Upper lobe of right lung (tissue), 1 donor: Measurements from ENCODE around the gene NOS1. TPM values are rescaled to one million over a fixed set of nuclear protein-coding genes. Genes with fewer than 3 reads are reported as not detected.
"Not testable (repeated sequence)": the region's sequence is repeated elsewhere in the genome, so short reads cannot be mapped to it uniquely, and the experiment has no call there.

Experiments used
- ATAC-seq: fragments of 200-7000 bp; cut with Tn5 transposase; one replicate; pipeline ENCODE4 v1.9.1; 2020; ENCODE audit warnings: mild to moderate bottlenecking, moderate library complexity
- DNase-seq: peaks from one replicate; pipeline ENCODE4 v3.0.0-alpha.2; 2020
- H3K27ac ChIP-seq: fragments of 200-600 bp; one replicate; pipeline ENCODE4 v1.8.0; 2022
- H3K27me3 ChIP-seq: fragments of 200-600 bp; one replicate; pipeline ENCODE4 v1.8.0; 2022; ENCODE audit warnings: mild to moderate bottlenecking
- H3K36me3 ChIP-seq: fragments of 200-600 bp; one replicate; pipeline ENCODE4 v1.8.0; 2022
- H3K4me1 ChIP-seq: fragments of 200-600 bp; one replicate; pipeline ENCODE4 v1.8.0; 2022
- H3K4me3 ChIP-seq: fragments of 200-600 bp; one replicate; pipeline ENCODE4 v1.8.0; 2022; ENCODE audit warnings: mild to moderate bottlenecking
- H3K9me3 ChIP-seq: fragments of 200-600 bp; one replicate; pipeline ENCODE4 v1.8.0; 2022
- CTCF ChIP-seq: fragments of 200-600 bp; IDR thresholded peaks from one replicate; pipeline ENCODE4 v1.8.0; 2022; ENCODE audit warnings: antibody characterized with exemption
- intact Hi-C: fragments of 100-400 bp; cut with DNase I; formaldehyde crosslinking; loops from one replicate; pipeline ENCODE4 v1.11.0; 2022
- total RNA-seq: library from RNA; stranded (reverse); fragmentation: NEBNext Ultra II Directional; extraction: Animal tissue kit (Norgen Biotek cat#: 25700); gene quantifications from one replicate; pipeline ENCODE4 v1.2.1, GENCODE V29; 2021
- donor health status: DM: no; HTN: yes; CAD: no; lungs with severe emphysema.

Gene NOS1
- total RNA-seq, 1 donor from 2014 or later: 4.9 TPM

- Histone ChIP-seq H3K36me3 (peaks cover 80% of the 10 kb centered on the region), H3K27ac (no peak overlapping the region), H3K9me3 (no peaks in the 10 kb centered on the region), H3K4me1 (peaks cover 7% of the 10 kb centered on the region), H3K4me3 (no peak overlapping the region), H3K27me3 (no peaks in the 10 kb centered on the region)
- intact Hi-C loops: no loop called here
- no peak for ATAC-seq
- no peak for DNase-seq
- TF ChIP-seq CTCF: no peak
Measured at GRCh38 chr12:117182866-117183265, 178.6 kb downstream of the NOS1 start.

DNA sequence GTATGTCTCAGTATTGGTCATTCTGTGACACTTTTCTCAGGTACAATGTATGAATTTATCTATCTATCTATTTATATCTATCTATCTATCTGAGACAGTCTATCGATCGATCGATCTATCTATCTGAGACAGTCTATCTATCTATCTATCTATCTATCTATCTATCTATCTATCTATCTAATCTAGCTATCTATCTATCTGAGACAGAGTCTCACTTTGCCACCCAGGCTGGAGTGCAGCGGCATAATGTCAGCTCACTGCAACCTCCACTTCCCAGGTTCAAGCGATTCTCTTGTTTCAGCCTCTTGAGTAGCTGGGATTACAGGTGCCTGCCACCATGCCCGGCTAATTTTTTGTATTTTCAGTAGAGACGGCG lies 180.0 kb downstream of the NOS1 start:
- H3K4me1 ChIP-seq, H3K9me3 ChIP-seq, H3K27ac ChIP-seq, H3K4me3 ChIP-seq, intact Hi-C loops, H3K27me3 ChIP-seq, ATAC-seq, DNase-seq: not testable (repeated sequence)
- H3K36me3 ChIP-seq: peaks cover 94% of the 10 kb centered on the region

DNA sequence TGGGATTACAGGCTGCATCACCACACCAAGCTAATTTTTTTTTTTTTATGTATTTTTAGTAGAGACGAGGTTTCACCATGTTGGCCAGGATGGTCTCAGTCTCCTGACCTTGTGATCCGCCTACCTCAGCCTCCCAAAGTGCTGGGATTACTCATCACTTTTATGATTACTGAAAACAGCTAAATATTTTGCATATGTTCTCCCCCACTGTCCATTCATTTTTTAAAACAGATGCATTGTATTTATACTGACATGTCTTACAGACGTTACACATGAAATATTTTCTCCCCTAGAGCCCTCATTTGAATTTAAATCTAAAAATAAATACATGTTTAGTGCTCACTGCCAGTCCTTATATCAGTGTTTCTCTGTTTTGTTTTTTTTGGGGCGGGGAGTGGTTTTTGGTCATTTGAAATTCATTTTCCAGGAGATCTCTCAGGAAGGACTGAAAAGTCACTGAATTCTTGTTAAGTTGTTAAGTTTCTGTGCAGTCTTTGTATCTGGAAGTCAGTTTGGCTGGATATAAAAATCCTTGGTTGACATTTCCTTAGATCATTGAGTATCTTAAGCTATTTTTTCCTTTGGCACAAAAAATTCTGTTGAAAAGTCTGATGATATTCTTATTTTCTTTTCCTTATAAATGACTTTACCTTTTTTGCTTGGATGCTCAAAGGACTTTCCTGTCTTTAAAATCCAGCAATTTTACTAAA lies 180.5 kb downstream of the NOS1 start:
- no peaks in the 10 kb centered on the region for H3K4me1 ChIP-seq
- peaks cover 94% of the 10 kb centered on the region for H3K36me3 ChIP-seq
- no peaks in the 10 kb centered on the region for H3K27me3 ChIP-seq
- no peak for TF ChIP-seq CTCF
- no peak overlapping the region for H3K4me3 ChIP-seq
- intact Hi-C loops: no loop called here
- DNase-seq (no peak), ATAC-seq (no peak)
- no peaks in the 10 kb centered on the region for H3K9me3 ChIP-seq
- H3K27ac ChIP-seq: no peak overlapping the region

GRCh38 chr12:117178745-117179144 lies 182.7 kb downstream of the NOS1 start:
- intact Hi-C loops: no loop called here
- H3K36me3 ChIP-seq: peaks cover 94% of the 10 kb centered on the region
- H3K9me3 ChIP-seq: no peaks in the 10 kb centered on the region
- H3K27ac ChIP-seq: no peak overlapping the region
- H3K27me3 ChIP-seq: no peaks in the 10 kb centered on the region
- no peaks in the 10 kb centered on the region for H3K4me1 ChIP-seq
- ATAC-seq: no peak
- TF ChIP-seq CTCF: no peak
- no peak for DNase-seq
- H3K4me3 ChIP-seq: no peak overlapping the region

GRCh38 chr12:117178301-117178700 lies 183.1 kb downstream of the NOS1 start:
- ATAC-seq: no peak
- peaks cover 94% of the 10 kb centered on the region for H3K36me3 ChIP-seq
- intact Hi-C loops: no loop called here

DNA sequence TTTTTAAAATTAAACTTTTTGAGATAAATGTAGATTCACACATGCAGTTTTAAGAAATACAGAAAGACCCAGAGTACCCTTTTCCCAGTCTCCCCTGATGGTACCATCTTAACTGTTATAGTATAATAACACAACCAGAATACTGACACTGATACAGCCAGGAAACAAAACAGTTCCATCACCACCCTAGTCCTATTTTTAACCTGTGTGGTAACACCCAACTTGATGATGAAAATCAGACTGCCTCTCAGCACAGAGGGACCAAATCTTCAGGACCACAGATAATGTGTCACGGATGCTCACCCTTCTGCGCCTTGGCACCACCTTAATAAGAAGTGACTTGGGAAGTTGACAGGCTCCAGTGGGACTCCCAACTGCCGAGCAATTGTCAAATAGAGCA lies 189.3 kb downstream of the NOS1 start:
- H3K4me1 ChIP-seq: no peaks in the 10 kb centered on the region
- no peak for ATAC-seq
- TF ChIP-seq CTCF: no peak
- no peaks in the 10 kb centered on the region for H3K9me3 ChIP-seq
- H3K27me3 ChIP-seq: no peaks in the 10 kb centered on the region
- H3K27ac ChIP-seq: no peak overlapping the region
- intact Hi-C loops: no loop called here
- H3K4me3 ChIP-seq: no peak overlapping the region
- no peak for DNase-seq
- peaks cover 100% of the 10 kb centered on the region for H3K36me3 ChIP-seq

More at GRCh38 chr12:117178301-117178700, 183.1 kb downstream of the NOS1 start:
- Histone ChIP-seq H3K4me3 (no peak overlapping the region), H3K9me3 (no peaks in the 10 kb centered on the region), H3K27ac (no peak overlapping the region), H3K27me3 (no peaks in the 10 kb centered on the region), H3K4me1 (no peaks in the 10 kb centered on the region)
- no peak for TF ChIP-seq CTCF
- no peak for DNase-seq
